AG20443 (cell line): ENCODE measurements around the gene NDRG2.
"Not testable (repeated sequence)": the region's sequence is repeated elsewhere in the genome, so short reads cannot be mapped to it uniquely, and the experiment has no call there.

Source experiments
- DNase-seq: peaks from one replicate; pipeline ENCODE4 v3.0.0; 2012; ENCODE audit warnings: low spot score, mixed read lengths

NDRG2 gene

GRCh38 chr14:21033133-21033698 lies 8.4 kb upstream of the NDRG2 start:
- DNase-seq: no peak

- no peak for DNase-seq
Measured at GRCh38 chr14:21032326-21033132, 7.7 kb upstream of the NDRG2 start.

DNA sequence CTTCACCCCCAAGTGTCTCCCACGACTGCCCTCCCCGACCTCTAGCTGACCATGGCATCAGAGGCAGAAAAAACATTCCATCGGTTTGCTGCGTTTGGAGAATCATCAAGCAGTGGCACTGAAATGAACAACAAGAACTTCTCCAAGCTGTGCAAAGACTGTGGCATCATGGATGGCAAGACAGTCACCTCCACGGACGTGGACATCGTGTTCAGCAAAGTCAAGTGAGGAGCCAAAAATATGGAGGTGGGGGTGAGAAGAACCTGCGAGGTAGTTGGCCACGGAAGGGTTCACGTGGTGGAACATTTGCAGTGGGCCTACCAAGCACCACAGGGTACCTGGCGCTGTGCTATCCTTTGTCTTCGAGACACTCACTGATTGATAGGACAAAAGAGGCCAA lies 5.7 kb upstream of the NDRG2 start:
- no peak for DNase-seq

DNA sequence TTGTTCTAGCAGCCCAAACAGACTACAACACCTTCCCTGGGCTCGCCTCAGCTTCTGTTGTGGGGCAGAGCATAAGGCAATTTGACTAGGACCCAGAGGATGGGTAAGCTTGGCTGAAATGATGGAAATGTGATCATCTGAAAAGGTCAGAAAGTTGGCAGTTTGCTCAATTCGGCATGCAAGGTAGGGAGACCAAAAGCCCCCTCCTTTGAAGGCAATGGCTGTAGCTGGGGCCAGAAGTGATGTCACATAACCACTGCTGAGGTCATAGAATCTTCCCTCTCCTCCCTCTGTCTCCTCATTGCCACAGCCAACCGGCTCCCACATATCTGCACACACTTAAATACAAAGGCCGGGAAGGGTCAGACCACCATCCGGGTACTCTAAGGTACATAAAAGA lies 5.1 kb upstream of the NDRG2 start, which contains the start of gene TPPP2:
Gene TPPP2 (plus strand): TSS at position 301 of the 400 bp plus-strand sequence. CDS start 365 bp downstream, outside the sequence.
- no peak for DNase-seq

DNA sequence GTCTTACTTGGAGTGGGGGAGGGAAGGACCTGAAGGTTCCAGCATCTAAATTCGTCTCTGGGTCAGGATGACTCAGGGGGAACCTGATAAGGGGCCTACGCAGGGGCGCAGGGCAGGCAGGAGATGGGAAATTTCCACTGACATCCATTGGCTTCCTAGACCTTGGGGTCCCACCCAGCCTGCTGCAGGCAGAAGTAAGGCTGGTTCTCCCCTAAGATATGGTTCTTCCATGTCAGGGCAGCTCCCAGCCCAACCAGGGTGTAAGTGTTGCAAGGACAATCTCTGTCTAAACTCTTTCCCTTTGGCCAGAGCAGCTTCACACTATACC lies 2.1 kb upstream of the NDRG2 start:
- no peak for DNase-seq

- no peak for DNase-seq
Measured at GRCh38 chr14:21026274-21026987, 1.6 kb upstream of the NDRG2 start.

DNA sequence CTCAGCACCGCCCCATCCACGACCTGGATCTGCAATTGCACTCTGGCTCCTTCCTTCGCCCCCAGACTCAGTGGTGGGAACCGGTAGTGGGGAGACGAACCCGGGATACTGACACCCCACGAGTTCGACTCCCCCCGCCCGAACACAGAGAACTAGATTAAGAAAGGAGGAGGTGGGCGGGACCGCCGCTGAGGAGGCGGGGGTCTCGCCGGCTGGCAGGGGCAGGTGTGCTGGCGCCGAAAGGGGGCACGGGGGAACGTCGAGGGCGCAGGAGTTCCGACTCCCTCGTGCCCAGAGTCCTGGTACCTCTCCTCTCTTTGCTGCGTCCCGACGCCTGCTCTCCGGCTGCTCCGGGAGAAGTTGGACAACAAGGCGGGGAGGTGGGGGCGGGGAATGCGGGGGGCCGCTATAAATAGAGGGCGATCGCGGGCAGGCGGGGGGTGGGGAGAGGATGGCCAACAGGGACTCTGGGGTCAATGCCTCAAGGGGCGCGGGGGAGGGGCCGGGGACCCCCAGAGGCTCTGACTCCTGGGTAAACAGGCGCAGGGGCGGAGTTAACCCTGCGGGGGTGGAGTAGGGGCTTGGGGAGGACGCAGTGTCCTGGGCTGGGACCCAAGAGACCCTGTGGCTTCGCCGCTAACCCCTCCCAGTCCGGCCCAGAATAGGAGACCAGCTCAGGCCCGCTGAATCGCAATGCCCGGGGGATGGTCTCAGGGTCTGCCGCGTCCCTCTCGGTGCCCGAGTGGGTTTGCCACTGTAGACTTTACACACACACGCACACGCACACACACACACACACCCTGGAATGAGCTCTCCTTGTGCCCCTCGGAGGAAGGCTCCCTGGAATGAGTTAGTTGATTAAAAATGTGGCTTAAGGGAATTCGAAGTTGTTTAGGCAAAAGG lies 761 bp upstream of the NDRG2 start:
- DNase-seq: no peak

- DNase-seq: no peak
Measured at GRCh38 chr14:21023817-21024584, 860 bp downstream of the NDRG2 start.

- DNase-seq: no peak
Measured at GRCh38 chr14:21023174-21023573, 1.7 kb downstream of the NDRG2 start.

GRCh38 chr14:21022686-21023085 lies 2.2 kb downstream of the NDRG2 start:
- no peak for DNase-seq

DNA sequence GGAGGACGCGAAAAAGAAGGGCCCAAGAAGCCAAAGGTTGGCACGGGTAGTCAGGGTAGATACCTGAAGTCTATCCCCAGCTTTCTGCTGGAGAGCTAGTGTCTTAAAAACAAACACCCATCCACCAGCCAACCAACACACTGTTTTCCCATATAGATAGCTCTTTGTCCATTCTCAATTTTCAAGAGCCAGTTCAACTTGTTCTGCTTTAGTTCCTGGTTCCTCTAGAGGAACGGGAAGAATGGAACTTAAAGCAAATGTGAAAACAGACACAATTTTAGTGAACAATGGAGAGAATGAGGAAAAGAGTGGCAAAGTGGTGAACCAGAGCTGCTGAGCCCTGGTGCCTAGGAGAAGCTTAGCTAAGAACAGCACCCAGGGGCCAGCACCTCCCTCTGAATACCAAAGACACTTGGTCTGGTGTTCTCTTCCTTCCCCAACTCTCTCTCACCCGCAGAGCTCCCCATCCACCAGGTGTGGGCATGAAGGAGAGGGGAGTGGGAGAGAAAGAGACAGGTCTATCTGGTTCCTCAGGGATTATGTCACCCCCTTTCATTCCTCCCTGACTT lies 3.8 kb downstream of the NDRG2 start:
- DNase-seq: no peak

- DNase-seq: peak; percentile 43
Measured at GRCh38 chr14:21019366-21019765, 5.5 kb downstream of the NDRG2 start.

DNA sequence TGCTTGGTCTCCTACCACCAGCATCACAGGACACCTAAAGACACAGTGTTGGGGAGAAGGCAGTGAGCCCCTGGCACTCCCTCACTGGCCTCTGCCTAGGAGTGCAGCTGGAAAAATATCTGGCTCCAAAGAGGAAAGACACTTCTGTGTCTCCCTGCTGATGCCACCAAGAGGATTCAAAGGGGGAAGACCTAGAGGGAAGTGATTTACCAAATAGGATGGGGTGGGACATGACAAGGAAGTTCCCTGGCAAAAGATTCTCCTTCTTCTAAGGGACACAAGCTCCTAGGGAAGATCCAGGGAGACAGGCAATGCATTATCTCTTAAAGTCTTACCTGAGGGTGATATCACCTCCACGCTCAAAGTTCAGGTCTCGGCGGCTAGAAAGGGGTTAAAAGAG lies 6.1 kb downstream of the NDRG2 start:
- DNase-seq: no peak

DNA sequence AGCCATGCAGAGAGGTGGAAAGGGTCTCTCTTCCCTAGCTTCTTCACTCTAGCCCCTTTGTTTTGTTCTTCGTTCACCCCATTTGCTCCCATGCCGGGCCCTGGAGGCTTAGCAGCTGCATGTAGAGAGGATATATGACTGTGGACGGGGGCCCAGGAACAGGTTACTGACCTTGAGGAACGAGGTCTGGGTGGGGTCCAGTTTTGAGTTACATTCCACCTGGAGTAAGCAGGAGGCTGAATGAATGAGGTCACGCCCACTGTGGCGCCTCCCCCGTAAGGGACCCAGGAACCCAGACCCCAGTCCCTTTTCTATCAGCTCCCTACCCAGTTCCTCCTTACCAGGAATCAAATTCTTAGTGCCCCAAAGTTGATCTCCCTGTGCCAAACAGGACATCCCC lies 6.6 kb downstream of the NDRG2 start:
- no peak for DNase-seq

DNA sequence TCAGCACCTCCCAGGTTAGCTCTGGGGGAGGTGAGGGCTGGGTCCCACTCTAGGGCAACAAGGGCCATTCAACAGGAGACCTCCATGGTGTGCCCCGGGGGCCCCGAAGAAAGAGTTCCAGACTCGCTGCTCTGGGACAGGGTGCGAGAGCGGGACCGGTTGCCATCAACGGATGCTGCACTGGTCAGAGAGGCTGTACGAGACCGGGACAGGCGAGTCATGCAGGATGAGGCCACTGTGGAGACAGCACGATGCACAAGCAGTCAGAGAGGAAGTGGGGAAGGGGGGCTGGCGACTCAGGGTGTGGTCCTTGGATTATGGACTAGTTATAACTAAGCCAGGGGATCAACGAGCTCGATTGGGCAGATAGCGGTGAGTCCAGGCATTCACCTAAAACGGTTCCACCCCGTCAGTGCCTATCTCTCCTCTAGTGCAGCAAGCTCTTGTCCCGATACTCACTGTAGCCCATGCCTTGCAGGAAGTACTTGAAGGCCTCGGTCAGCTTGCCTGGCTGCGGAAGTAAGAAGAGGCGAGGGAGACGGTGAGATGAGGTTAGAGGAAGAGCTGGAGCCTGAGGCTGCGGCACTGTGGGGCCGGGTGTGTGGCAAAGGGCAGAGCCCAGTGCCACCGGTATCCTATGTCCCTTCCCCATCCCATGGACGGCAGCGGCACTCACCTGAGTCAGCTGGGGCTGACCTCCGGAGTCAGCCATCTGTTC lies 7.2 kb downstream of the NDRG2 start:
- no peak for DNase-seq

- no peak for DNase-seq
Measured at GRCh38 chr14:21016413-21017190, 8.3 kb downstream of the NDRG2 start.

GRCh38 chr14:21015312-21015711 lies 9.5 kb downstream of the NDRG2 start:
- no peak for DNase-seq

DNA sequence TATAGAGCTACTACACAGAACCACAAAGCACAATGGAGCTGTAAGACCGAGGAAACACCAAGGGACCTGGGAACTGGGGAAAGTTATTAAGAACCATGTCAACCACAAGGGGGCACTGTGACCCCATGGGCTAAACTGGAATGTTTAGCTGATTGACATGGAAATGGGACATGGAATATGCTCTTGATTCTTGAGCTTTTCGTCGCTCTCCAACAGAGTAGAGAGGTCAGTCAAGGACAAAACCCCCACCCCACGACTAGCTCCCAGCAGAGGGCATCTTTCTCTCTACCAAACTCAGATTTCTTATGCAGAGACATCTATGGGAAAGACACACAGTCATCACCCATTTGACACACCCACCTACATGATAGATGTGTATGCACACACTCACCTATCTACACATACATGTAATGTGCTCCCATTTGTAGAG lies 10.1 kb downstream of the NDRG2 start:
- peak; percentile 78 for DNase-seq

DNA sequence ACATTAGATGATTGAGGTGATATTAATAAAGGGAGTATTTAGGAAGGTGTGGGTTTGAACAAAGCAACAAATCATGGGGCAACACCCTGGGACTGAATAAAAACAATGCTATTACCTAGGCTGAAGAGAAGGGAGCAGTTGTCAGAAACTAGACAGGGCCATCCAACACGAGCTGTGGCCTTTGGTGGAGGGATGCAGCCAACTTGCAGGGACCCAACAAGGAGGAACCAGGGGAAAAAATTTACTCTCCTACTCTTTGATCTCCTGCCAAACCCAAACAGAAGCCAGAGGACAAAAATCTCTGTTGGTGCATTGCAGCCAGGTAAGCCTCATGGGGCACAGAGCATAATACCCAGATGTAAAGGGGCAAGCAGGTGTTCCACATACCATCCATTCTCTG lies 13.7 kb downstream of the NDRG2 start:
- no peak for DNase-seq

DNA sequence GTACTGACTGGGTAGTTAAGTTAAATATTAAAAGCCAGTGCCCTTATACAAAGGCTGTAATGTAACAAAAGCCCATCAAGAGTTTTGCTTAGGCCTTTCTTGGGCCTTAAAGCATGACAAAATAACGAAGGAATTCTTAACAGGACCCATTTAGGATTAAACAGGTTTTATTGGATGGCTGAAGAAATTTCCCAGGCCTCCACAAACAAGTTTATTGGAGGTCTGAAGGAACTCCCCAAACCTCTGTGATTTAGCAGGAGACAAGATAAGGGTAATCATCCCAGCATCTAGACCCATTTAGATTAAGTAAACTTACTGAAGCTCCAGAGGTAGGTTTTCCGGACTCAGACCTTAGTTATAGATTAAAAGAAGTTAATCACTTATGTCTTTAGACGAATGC lies 15.1 kb downstream of the NDRG2 start:
- DNase-seq: not testable (repeated sequence)
